Activated CD4-positive, alpha-beta memory T cell treated with anti-CD3 and anti-CD28 coated beads for 36 hours (primary cell): ENCODE measurements around the gene RPGRIP1L. TPM values are rescaled to one million over a fixed set of nuclear protein-coding genes. Genes with fewer than 3 reads are reported as not detected.

Experiments
- CTCF ChIA-PET: fragments of 350-600 bp; sonication (Branson Sonifier 250); formaldehyde crosslinking; loops from one replicate; lab custom pipeline; 2021; ENCODE audit warnings: antibody characterized with exemption, inconsistent platforms; lab: Charles Lee
- POLR2A ChIA-PET: fragments of 350-600 bp; sonication (Branson Sonifier 250); formaldehyde crosslinking; loops from one replicate; lab custom pipeline; 2021; ENCODE audit warnings: antibody characterized with exemption; lab: Charles Lee
- DNase-seq: peaks from one replicate; pipeline ENCODE4 v3.0.0-alpha.2; 2020
- H3K27ac Mint-ChIP-seq: one replicate; pipeline ENCODE4 v1.8.0; 2021; ENCODE audit warnings: mixed read lengths
- H3K27me3 Mint-ChIP-seq: one replicate; pipeline ENCODE4 v1.8.0; 2021; ENCODE audit warnings: mixed read lengths
- H3K36me3 Mint-ChIP-seq: one replicate; pipeline ENCODE4 v1.8.0; 2021; ENCODE audit warnings: mixed read lengths
- H3K4me1 Mint-ChIP-seq: one replicate; pipeline ENCODE4 v1.8.0; 2021; ENCODE audit warnings: low read depth, mixed read lengths
- H3K4me3 Mint-ChIP-seq: one replicate; pipeline ENCODE4 v1.8.0; 2021; ENCODE audit warnings: mild to moderate bottlenecking, mixed read lengths
- H3K9me3 Mint-ChIP-seq: one replicate; pipeline ENCODE4 v1.8.0; 2021; ENCODE audit warnings: mixed read lengths
- intact Hi-C: fragments of 100-400 bp; cut with micrococcal nuclease; formaldehyde crosslinking; loops from one replicate; pipeline ENCODE4 v1.15.1; 2023
- total RNA-seq, 2 experiments: library from RNA; stranded (reverse); gene quantifications; one replicate each; pipeline ENCODE4 v1.2.3, GENCODE V29; 2021

RPGRIP1L gene
- total RNA-seq, 2 experiments from 2014 or later: 6.2 to 6.5 TPM

DNA sequence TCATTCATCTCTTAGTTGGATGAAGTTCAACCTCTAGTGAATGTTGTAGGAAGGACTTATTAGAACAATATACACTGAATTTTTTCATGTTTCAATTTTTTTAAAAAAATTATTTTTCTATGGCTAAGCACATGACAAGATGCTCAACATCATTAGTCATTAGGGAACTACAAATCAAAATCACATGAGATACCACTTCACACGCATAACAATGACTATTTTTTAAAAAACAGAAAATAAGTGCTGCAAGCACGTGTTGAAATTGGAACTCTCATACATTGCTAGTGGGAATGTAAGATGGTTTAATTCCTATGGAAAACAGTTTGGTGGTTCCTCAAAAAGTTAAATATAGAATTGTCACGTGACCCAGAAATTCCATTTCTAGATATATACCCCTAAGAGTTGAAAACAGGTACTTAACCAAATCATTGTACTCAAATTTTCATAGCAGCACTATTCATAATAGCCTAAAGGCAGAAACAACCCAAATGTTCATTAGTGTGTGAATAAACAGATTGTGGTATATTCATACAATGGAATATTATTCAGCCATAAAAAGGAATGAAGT, 115.5 kb downstream of the RPGRIP1L start:
- Mint-ChIP-seq H3K27ac (no peak overlapping the region), H3K4me3 (no peak overlapping the region), H3K27me3 (no peaks in the 10 kb centered on the region), H3K4me1 (no peaks in the 10 kb centered on the region), H3K36me3 (no peaks in the 10 kb centered on the region), H3K9me3 (peaks cover 12% of the 10 kb centered on the region)
- POLR2A ChIA-PET: no interaction called here
- intact Hi-C loops: no loop called here
- DNase-seq: no peak
- CTCF ChIA-PET: interaction anchor here (0.7 kb wide), 1 partner anchor 1870 kb away, joined by 3 read pairs; no protein-coding TSS in a partner anchor

DNA sequence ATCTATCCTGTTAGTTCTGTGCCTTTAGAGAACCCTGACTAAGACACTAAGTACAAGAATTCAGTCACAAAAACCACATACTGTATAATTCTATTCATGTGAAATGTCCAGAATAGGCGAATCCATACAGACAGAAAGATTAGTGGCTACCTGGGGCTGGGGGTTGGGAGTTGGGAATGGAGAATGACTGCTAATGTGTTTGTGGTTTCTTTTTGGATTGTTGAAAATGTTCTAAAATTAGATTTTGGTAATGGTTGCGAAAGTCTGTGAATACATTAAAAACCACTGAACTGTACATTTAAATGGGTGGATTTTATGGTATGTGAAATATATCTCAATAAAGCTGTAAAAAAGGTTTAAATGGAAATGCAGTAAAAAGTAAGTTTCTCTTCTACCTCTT, 120.3 kb downstream of the RPGRIP1L start:
- Mint-ChIP-seq H3K9me3 (no peaks in the 10 kb centered on the region), H3K4me1 (no peaks in the 10 kb centered on the region), H3K4me3 (no peak overlapping the region)

DNA sequence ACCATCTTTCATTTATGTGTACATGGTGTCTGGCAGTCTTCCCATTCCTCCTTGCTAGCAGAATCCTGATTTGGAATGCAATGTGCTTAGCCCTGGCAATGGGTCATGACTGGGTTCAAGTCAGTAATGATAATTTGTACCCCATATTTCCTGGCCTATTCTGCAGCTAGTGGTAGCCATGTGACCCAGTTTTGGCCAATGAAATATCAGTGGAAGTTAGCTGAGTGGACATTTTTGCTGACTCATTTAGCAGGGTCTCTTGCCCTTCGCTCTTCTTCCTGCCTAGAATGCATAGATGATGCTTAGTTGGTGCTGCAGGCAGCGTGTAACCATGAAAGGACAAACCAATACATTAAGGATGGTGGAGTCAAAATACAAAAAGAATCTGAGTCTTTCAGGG, 121.9 kb downstream of the RPGRIP1L start:
- CTCF ChIA-PET: no interaction called here
- Mint-ChIP-seq H3K4me3 (no peak overlapping the region), H3K27ac (no peak overlapping the region), H3K9me3 (no peaks in the 10 kb centered on the region), H3K36me3 (no peaks in the 10 kb centered on the region), H3K4me1 (no peaks in the 10 kb centered on the region), H3K27me3 (no peaks in the 10 kb centered on the region)
- POLR2A ChIA-PET: no interaction called here
- intact Hi-C loops: no loop called here
- DNase-seq: no peak

More for the DNA sequence above, 120.3 kb downstream of the RPGRIP1L start:
- ChIA-PET CTCF (no interaction called here), POLR2A (no interaction called here)
- DNase-seq: no peak
- H3K27ac Mint-ChIP-seq: no peak overlapping the region
- H3K27me3 Mint-ChIP-seq: no peaks in the 10 kb centered on the region
- intact Hi-C loops: no loop called here
- H3K36me3 Mint-ChIP-seq: no peaks in the 10 kb centered on the region

DNA sequence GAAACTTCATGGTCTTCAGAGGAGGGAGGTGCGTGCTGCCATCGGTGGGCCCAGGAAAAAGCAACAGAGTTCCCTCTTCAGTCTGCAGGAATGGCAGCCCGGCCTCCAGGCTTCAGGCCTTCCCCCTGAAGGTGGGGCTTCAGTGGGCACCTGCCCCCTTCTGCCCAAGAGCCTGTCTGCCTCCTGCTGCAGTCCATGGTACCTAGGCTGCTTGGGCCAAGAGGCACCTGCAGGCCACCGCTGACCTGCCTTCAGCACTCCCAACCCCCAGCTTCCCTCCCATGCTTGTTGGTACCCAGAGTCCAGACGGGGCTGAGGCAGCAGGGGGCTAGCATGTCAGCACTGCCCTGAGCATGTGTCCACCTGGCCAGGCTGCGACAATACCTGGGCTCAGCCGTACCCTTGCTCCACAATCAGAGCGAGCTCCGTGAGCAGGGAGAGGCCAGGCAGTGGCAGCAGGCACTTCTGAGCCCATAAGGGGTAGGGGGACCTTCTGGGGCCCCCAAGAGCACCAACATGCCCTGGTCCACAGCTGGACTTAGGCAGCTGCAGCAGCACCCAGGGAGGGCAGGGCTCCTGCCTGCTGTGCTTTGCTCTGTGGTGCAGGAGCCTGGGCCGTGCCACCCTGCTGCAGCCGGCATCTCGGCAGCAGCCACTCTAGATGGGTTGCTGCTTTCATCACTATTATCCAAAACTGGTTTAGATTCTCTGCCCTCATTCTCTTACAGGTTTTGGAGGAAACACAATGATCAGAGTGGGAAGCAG, 123.4 kb downstream of the RPGRIP1L start:
- no peaks in the 10 kb centered on the region for H3K4me1 Mint-ChIP-seq
- H3K27me3 Mint-ChIP-seq: no peaks in the 10 kb centered on the region
- DNase-seq: no peak
- H3K36me3 Mint-ChIP-seq: no peaks in the 10 kb centered on the region
- POLR2A ChIA-PET: no interaction called here
- intact Hi-C loops: no loop called here
- no peak overlapping the region for H3K27ac Mint-ChIP-seq
- H3K9me3 Mint-ChIP-seq: no peaks in the 10 kb centered on the region
- CTCF ChIA-PET: no interaction called here
- no peak overlapping the region for H3K4me3 Mint-ChIP-seq

DNA sequence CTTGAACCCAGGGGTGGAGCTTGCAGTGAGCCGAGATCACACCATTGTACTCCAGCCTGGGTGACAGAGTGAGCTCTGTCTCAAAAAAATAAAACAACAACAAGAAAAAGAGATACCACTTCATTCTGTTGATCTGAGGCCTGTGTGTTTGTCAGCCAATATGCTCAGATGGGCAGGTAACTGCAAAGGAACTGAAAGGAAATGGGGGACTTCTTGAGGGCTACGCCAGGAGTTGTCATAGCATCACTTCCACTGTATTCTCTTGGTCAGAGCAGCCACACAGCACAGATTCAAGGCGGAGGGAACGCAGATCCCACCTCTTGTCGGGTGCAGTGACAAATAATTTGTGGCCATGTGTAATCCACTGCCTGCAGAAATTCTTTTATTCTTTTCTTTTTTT, 126.8 kb downstream of the RPGRIP1L start:
- H3K36me3 Mint-ChIP-seq: no peaks in the 10 kb centered on the region
- H3K4me3 Mint-ChIP-seq: no peak overlapping the region
- H3K27me3 Mint-ChIP-seq: no peaks in the 10 kb centered on the region
- intact Hi-C loops: no loop called here
- H3K27ac Mint-ChIP-seq: no peak overlapping the region
- ChIA-PET POLR2A (no interaction called here), CTCF (no interaction called here)
- no peak for DNase-seq
- peaks cover 11% of the 10 kb centered on the region for H3K9me3 Mint-ChIP-seq
- H3K4me1 Mint-ChIP-seq: no peaks in the 10 kb centered on the region

DNA sequence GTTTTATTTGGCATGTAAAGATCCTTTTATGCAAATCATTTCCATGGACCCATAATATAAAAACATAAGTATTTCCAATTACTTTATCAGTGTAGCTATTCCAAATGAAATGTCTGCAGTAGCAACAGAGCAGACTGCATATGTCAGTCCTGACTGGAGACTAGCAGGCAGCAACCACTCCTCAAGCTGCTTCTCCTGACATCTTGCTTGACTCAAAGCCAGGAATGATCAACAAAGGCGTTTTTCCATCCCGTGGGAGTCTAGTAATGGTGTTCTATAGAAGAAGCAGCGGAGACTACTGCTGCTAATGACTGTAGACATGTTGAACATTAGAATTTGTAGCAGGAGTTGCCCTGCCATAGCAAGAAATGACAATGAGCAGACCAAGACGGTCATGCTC, 127.4 kb downstream of the RPGRIP1L start:
- Mint-ChIP-seq H3K4me3 (no peak overlapping the region), H3K27me3 (no peaks in the 10 kb centered on the region), H3K27ac (no peak overlapping the region), H3K9me3 (peaks cover 18% of the 10 kb centered on the region), H3K4me1 (no peaks in the 10 kb centered on the region), H3K36me3 (peaks cover 5% of the 10 kb centered on the region)
- ChIA-PET CTCF (no interaction called here), POLR2A (no interaction called here)
- intact Hi-C loops: no loop called here
- no peak for DNase-seq

DNA sequence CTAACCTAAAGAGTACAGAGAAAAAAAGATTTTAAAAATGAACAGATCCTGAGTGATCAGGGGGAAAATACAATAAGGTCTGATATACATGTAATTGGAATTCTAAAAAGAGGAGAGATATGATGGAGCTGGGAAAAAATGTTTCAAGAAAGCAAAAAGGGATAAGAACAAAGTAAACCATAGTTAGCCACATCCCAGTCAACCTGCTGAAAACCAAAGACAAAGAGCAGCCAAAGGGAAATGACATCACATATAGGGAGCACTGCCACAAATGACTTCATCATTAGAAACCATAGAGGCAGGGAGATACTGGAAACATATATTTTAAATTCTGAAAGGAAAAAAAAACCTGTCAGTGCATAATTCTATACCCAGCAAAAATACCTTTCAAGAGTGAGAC, 131.9 kb downstream of the RPGRIP1L start:
- Mint-ChIP-seq H3K9me3 (peaks cover 27% of the 10 kb centered on the region), H3K4me1 (no peaks in the 10 kb centered on the region), H3K27me3 (peaks cover 6% of the 10 kb centered on the region), H3K4me3 (no peak overlapping the region), H3K36me3 (peaks cover 7% of the 10 kb centered on the region), H3K27ac (no peak overlapping the region)
- ChIA-PET POLR2A (no interaction called here), CTCF (no interaction called here)
- intact Hi-C loops: no loop called here
- no peak for DNase-seq

DNA sequence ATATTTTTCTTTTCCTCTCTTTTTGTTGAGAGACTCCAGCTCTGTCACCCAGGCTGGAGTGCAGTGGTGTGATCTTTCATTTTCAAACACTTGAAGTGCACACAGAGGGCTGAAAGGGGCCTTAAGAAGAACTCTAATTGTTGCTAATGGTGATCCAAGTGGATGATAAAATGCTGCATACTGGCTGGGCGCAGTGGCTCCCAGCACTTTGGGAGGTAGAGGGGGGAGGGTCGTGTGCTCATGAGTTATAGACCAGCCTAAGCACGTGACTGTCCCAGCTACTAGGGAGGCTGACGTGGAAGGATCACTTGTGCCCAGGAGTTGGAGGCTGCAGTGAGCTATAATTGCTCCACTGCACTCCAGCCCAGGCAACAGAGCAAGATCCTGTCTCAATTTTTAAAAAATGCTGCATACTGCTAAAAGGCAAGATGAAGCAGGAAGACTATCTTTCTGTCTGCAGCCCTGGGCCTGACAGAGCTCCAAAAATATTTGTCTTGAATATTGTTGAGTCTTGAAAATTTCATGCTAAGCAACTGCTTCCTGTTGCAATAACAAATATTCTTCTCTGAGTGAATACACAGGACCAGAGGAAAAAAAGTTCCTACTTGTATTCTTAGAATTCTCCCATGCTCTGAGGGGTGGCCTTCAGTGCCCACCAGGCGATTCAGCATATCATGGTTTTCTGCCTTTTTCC, 137.0 kb downstream of the RPGRIP1L start:
- ChIA-PET CTCF (no interaction called here), POLR2A (no interaction called here)
- Mint-ChIP-seq H3K4me3 (no peak overlapping the region), H3K9me3 (peaks cover 14% of the 10 kb centered on the region), H3K4me1 (no peaks in the 10 kb centered on the region), H3K27ac (no peak overlapping the region), H3K27me3 (peaks cover 6% of the 10 kb centered on the region), H3K36me3 (peaks cover 6% of the 10 kb centered on the region)
- intact Hi-C loops: no loop called here
- DNase-seq: no peak

DNA sequence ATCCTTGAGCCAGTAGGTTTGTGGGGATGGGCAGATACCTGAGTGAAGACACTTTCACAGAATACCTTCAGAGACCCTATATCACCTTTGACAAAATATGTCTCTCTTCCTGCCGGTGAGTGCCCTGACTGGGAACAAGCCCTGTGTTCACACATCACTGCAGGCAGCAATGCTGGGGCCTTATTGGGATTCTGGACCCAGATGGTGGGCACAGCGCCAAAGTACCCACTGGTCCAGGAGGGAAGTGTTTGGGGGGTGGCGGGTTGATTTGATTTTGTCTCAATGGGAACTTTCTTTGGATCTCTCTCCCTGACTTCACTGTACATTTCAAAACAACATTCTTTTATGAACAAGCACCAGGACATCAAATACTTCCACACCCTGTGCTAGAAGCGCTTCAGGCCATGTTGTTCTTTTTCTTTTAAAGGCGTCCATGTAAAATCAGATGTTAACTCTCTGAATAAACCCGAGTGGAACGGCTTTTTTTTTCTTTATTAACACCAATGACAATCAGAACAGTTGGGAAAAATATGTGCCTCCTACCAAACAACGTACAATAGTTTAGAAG, 138.3 kb downstream of the RPGRIP1L start:
- Mint-ChIP-seq H3K27me3 (peaks cover 6% of the 10 kb centered on the region), H3K36me3 (no peaks in the 10 kb centered on the region), H3K9me3 (peaks cover 3% of the 10 kb centered on the region), H3K4me3 (no peak overlapping the region), H3K4me1 (no peaks in the 10 kb centered on the region), H3K27ac (no peak overlapping the region)
- DNase-seq: no peak
- ChIA-PET POLR2A (no interaction called here), CTCF (no interaction called here)
- intact Hi-C loops: no loop called here

DNA sequence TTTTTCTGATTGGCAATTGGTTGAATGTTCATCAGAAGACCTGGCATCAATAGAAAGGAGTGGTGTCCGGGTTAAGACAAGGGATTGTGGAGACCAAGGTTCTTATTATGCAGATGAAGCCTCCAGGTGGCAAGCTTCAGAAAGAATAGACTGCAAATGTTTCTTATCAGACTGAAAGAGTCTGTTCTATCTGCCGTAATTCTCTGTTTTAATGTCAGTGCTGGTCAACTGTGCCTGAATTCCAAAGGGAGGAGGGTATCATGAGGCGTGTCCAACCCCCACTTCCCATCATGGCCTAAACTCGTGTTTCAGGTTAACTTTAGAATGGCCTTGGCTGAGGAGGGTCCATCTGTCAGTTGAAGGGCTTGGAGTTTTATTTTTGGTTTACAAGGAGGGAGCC, 140.2 kb downstream of the RPGRIP1L start:
- H3K36me3 Mint-ChIP-seq: no peaks in the 10 kb centered on the region
- no peak overlapping the region for H3K4me3 Mint-ChIP-seq
- no peaks in the 10 kb centered on the region for H3K4me1 Mint-ChIP-seq
- H3K9me3 Mint-ChIP-seq: no peaks in the 10 kb centered on the region
- intact Hi-C loops: no loop called here
- CTCF ChIA-PET: no interaction called here
- H3K27ac Mint-ChIP-seq: no peak overlapping the region
- no peak for DNase-seq
- H3K27me3 Mint-ChIP-seq: peaks cover 5% of the 10 kb centered on the region
- POLR2A ChIA-PET: no interaction called here

DNA sequence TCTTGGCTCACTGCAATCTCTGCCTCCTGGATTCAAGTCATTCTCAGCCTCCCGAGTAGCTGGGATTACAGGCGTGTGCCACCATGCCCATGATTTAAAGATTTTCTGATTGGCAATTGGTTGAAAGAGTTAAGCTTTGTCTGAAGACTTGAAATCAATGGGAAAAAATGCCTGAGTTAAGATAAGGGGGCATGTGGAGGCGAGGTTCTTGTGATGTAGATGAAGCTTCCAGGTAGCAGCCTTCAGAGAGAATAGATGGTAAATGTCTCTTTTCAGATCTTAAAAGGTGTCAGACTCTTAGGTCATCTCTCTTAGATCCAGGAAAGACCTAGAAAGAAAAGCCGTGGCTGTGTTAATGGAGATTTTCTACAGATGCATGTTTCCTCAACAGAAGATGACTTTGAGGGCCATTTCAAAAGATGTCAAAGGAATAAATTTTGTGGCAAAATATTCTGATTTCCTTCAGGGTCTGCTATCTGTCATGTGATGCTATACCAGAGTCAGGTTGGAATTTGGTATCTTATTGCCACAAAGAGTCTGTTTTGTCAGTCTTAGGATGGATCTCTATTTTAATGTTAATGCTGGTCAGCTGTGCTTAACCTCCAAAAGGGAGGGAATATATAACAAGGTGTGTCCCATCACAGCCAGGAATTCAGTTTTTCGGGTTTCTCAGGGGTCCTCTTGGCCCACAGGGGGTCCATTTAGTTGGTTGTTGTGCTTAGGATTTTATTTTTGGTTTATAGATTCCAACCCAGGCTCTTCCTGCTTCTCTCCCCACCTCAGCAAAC, 142.4 kb downstream of the RPGRIP1L start:
- H3K36me3 Mint-ChIP-seq: no peaks in the 10 kb centered on the region
- no peak overlapping the region for H3K4me3 Mint-ChIP-seq
- no peaks in the 10 kb centered on the region for H3K9me3 Mint-ChIP-seq
- no peaks in the 10 kb centered on the region for H3K27me3 Mint-ChIP-seq
- intact Hi-C loops: no loop called here
- H3K4me1 Mint-ChIP-seq: no peaks in the 10 kb centered on the region
- no peak for DNase-seq
- ChIA-PET POLR2A (no interaction called here), CTCF (interaction anchor here (1.5 kb wide), 1 partner anchor 11 kb away, joined by 3 read pairs; no protein-coding TSS in a partner anchor)
- H3K27ac Mint-ChIP-seq: no peak overlapping the region
